H1 (cell line): Measurements from ENCODE around the gene LCA5. TPM values are rescaled to one million over a fixed set of nuclear protein-coding genes. Genes with fewer than 3 reads are reported as not detected.

Experiments used
- BCL11A ChIP-seq, 2 experiments: IDR thresholded peaks; one replicate each; pipeline ENCODE4 v1.6.1; 2011; ENCODE audit warnings: low read depth in 2 of 2, low read length in 2 of 2, mild to moderate bottlenecking in 2 of 2
- POLR2A ChIP-seq, 2 experiments: IDR thresholded peaks; 1 replicate in 1 of 2; 2 replicates in 1 of 2; pipeline ENCODE4 v1.6.1; 2011; ENCODE audit warnings: low read depth in 2 of 2, low read length in 2 of 2, mild to moderate bottlenecking in 2 of 2; ENCODE audit errors: control extremely low read depth in 1 of 2
- polyA plus RNA-seq, 7 experiments: library from polyadenylated mRNA; depleted of rRNA in 3 of 7; stranded (reverse) in 5 of 7; unstranded in 2 of 7; fragments of >200 nt in 5 of 7; fragments of 200-250 nt in 2 of 7; gene quantifications; 1 replicate in 5 of 7; 2 replicates in 1 of 7; 4 replicates in 1 of 7; pipeline versions ENCODE4 v1.2.1 to v1.2.3, GENCODE V29; 2011 to 2013; ENCODE audit warnings: missing spikeins in 2 of 7, mixed read lengths in 2 of 7
- total RNA-seq: library from RNA; stranded (reverse); fragmentation: NEBNext Ultra II Directional; extraction: Animal tissue kit (Norgen Biotek cat#: 25700); gene quantifications from 2 replicates; pipeline ENCODE4 v1.2.1, GENCODE V29; 2021

The LCA5 gene
- total and polyA plus RNA-seq, 2 of the 8 experiments (the other 6 are each of a cell fraction or from before 2014, with no cell fraction given), result 0.44 to 3.6 TPM

DNA sequence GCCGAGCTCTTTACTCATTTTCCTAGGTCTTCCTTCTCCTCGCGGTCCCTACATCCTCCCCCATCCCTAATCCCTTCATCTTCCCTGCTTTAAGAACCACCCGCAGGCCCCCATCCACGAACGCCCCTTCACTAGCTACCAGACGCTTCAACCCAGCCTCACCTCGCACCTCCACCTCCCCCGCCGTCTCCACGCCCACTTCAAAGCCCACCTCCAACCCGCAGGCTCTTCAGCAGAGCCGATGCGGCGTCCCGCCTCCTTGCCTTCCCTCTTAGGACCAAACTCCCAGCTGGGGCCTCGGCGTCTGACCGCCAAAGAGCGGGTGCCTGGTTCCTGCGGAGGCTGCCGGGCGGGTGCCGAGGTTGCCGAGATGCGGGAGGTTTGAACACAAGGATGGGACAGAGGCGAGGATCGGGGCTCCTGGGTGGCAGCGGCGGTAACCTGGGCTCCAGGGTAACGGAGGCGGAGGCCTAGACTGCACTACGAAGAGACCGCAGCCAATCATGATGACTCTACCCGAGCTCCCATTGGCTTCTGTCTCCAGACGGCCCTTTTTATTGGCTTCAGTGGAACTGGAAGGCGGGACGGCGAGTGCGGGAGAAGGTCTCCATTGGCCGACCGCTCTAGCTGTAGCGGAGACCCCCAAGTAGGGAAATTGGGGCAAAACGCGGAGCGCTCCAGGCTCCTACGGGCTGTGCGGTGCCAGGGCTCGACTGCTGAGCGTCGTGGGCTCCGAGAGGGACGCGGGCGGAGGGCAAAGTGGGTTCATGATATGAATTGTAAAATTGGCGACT lies at the start of gene LCA5 (continued):
- TF ChIP-seq BCL11A (IDR thresholded peaks at IDR 0.05; ENCODE audit: low read depth in 2 of 2, low read length in 2 of 2), result no peak
- peak in 1 of 2 experiments; percentile 80; a peak in 2 of 3 replicates for TF ChIP-seq POLR2A (IDR thresholded peaks at IDR 0.05; ENCODE audit: control extremely low read depth in 1 of 2, low read depth in 2 of 2, low read length in 2 of 2)
